Thyroid gland (tissue), 4 donors: ENCODE measurements around the gene PHACTR1. TPM values are rescaled to one million over a fixed set of nuclear protein-coding genes. Genes with fewer than 3 reads are reported as not detected.

ENCODE experiments used
- DNase-seq, 2 donors: peaks; one replicate each; pipeline ENCODE4 v3.0.0-alpha.2; 2019
- H3K27ac ChIP-seq, 3 donors: fragments of 200-600 bp; sonication (generic); 1 replicate in 2 of 3; 2 replicates in 1 of 3; pipeline ENCODE4 v1.5.1; 2016 to 2019; ENCODE audit warnings: mild to moderate bottlenecking in 1 of 3, moderate library complexity in 1 of 3
- H3K27me3 ChIP-seq: fragments of 200-600 bp; sonication (generic); one replicate; pipeline ENCODE4 v1.5.1; 2019
- H3K36me3 ChIP-seq, 2 donors: fragments of 200-600 bp; sonication (generic); one replicate each; pipeline ENCODE4 v1.5.1; 2016 to 2019
- H3K4me1 ChIP-seq, 2 donors: fragments of 200-600 bp; sonication (generic); one replicate each; pipeline ENCODE4 v1.5.1; 2017 to 2019
- H3K4me3 ChIP-seq, 3 donors: fragments of 200-600 bp; sonication (generic); replicated peaks in 1 of 3; 1 replicate in 2 of 3; 2 replicates in 1 of 3; pipeline ENCODE4 v1.5.1; 2016; ENCODE audit warnings: mild to moderate bottlenecking in 1 of 3
- H3K9me3 ChIP-seq: fragments of 200-600 bp; sonication (generic); one replicate; pipeline ENCODE4 v1.5.1; 2017
- CTCF ChIP-seq, 6 experiments: fragments of 200-600 bp in 3 of 6; fragments of 450-650 bp in 3 of 6; sonication (generic) in 3 of 6; IDR thresholded peaks; one replicate each; pipeline ENCODE4 v1.5.1; 2016 to 2019; ENCODE audit warnings: antibody characterized with exemption in 6 of 6, mild to moderate bottlenecking in 2 of 6, inconsistent platforms in 1 of 6, moderate library complexity in 1 of 6
- POLR2A ChIP-seq, 2 donors: fragments of 450-650 bp; IDR thresholded peaks; one replicate each; pipeline ENCODE4 v1.6.1; 2017; ENCODE audit warnings: antibody characterized with exemption in 2 of 2, mild to moderate bottlenecking in 2 of 2, moderate library complexity in 1 of 2
- WGBS, 2 donors: methylation state at CpG; one replicate each; pipeline ENCODE4 v1.1.5; 2017; 5-methylcytosine and 5-hydroxymethylcytosine counted together
- intact Hi-C: fragments of 100-400 bp; cut with DNase I; formaldehyde crosslinking; loops from one replicate; pipeline ENCODE4 v1.15.1; 2023
- total RNA-seq, 4 donors: library from RNA; depleted of rRNA; stranded (reverse); fragments of >200 nt; gene quantifications; one replicate each; pipeline ENCODE4 v1.2.3, GENCODE V29; 2016

Gene PHACTR1
- total RNA-seq, 4 donors from 2014 or later: 2.9 to 8.6 (median 4.4) TPM

- WGBS, 2 donors: 0 to 1% methylated on average over 14 to 21 of the region's 24 CpGs
- intact Hi-C loops: no loop called here
- H3K9me3 ChIP-seq: no peaks in the 10 kb centered on the region
- peaks cover 5 to 11% of the 10 kb centered on the region in 2 donors for H3K4me1 ChIP-seq
- H3K27me3 ChIP-seq: no peaks in the 10 kb centered on the region
- peak overlapping the region; percentile 29 to 73 (median 42) for H3K27ac ChIP-seq
- peak; percentile 88 to 92 for DNase-seq
- peak overlapping the region in 2 of 3 donors; percentile 29 to 54 for H3K4me3 ChIP-seq
- no peaks in the 10 kb centered on the region for H3K36me3 ChIP-seq
- peak in 1 of 2 donors; percentile 10 for TF ChIP-seq POLR2A (IDR thresholded peaks at IDR 0.05)
- TF ChIP-seq CTCF (IDR thresholded peaks at IDR 0.05): peak in 1 of 6 experiments; percentile 29
Measured at GRCh38 chr6:12957321-12958051, 240.9 kb downstream of the PHACTR1 start.

- Histone ChIP-seq H3K27ac (peak overlapping the region in 1 of 3 donors; percentile 42), H3K9me3 (no peaks in the 10 kb centered on the region), H3K4me3 (peak overlapping the region in 1 of 3 donors; percentile 29), H3K4me1 (peaks cover 5 to 11% of the 10 kb centered on the region in 2 donors), H3K36me3 (no peaks in the 10 kb centered on the region), H3K27me3 (no peaks in the 10 kb centered on the region)
- TF ChIP-seq CTCF (IDR thresholded peaks at IDR 0.05): no peak
- TF ChIP-seq POLR2A (IDR thresholded peaks at IDR 0.05): no peak
- DNase-seq: no peak
- 25 to 29% methylated on average over 9 of the region's 9 CpGs for WGBS, 2 donors
- intact Hi-C loops: no loop called here
Measured at GRCh38 chr6:12958052-12958706, 241.6 kb downstream of the PHACTR1 start.

GRCh38 chr6:12961761-12962160 lies 245.2 kb downstream of the PHACTR1 start:
- no peaks in the 10 kb centered on the region for H3K9me3 ChIP-seq
- WGBS, 2 donors: 88 to 98% methylated on average over 4 of the region's 4 CpGs
- no peaks in the 10 kb centered on the region for H3K36me3 ChIP-seq
- intact Hi-C loops: no loop called here
- H3K27me3 ChIP-seq: no peaks in the 10 kb centered on the region
- no peak for DNase-seq
- H3K4me1 ChIP-seq: peaks cover 9 to 10% of the 10 kb centered on the region in 2 donors
- H3K4me3 ChIP-seq: no peak overlapping the region
- no peak for TF ChIP-seq POLR2A (IDR thresholded peaks at IDR 0.05)
- TF ChIP-seq CTCF (IDR thresholded peaks at IDR 0.05): no peak
- peak overlapping the region in 1 of 3 donors; percentile 22 for H3K27ac ChIP-seq

- TF ChIP-seq CTCF (IDR thresholded peaks at IDR 0.05) (no peak), POLR2A (IDR thresholded peaks at IDR 0.05) (no peak)
- DNase-seq: no peak
- H3K4me3 ChIP-seq: no peak overlapping the region
- H3K4me1 ChIP-seq: peaks cover 13% of the 10 kb centered on the region in 2 donors
- H3K9me3 ChIP-seq: no peaks in the 10 kb centered on the region
- H3K27ac ChIP-seq: peak overlapping the region in 1 of 3 donors; percentile 22
- H3K36me3 ChIP-seq: no peaks in the 10 kb centered on the region
- WGBS, 2 donors: 74 to 85% methylated on average over 1 of the region's 1 CpG
- H3K27me3 ChIP-seq: no peaks in the 10 kb centered on the region
- intact Hi-C loops: no loop called here
Measured at GRCh38 chr6:12962529-12962928, 246.0 kb downstream of the PHACTR1 start.

GRCh38 chr6:12962987-12963386 lies 246.4 kb downstream of the PHACTR1 start:
- Histone ChIP-seq H3K27me3 (no peaks in the 10 kb centered on the region), H3K36me3 (no peaks in the 10 kb centered on the region), H3K4me1 (peaks cover 15 to 16% of the 10 kb centered on the region in 2 donors), H3K27ac (no peak overlapping the region), H3K9me3 (no peaks in the 10 kb centered on the region), H3K4me3 (no peak overlapping the region)
- intact Hi-C loops: no loop called here
- 82 to 83% methylated on average over 5 of the region's 5 CpGs for WGBS, 2 donors
- no peak for DNase-seq
- TF ChIP-seq CTCF (IDR thresholded peaks at IDR 0.05) (no peak), POLR2A (IDR thresholded peaks at IDR 0.05) (no peak)
